ENCODE data around the gene NKX1-2.

- TF ChIP-seq CTCF (IDR thresholded peaks at IDR 0.05; ENCODE audit: low read length) (no peak), EZH2phosphoT487 (IDR thresholded peaks at IDR 0.05; ENCODE audit: low read length) (no peak)
Observed at GRCh38 chr10:124482876-124483275, 33.0 kb upstream of the NKX1-2 start.
